ENCODE measurements around the gene LRRC26.
A peak's percentile ranks its signal among the peaks of the same experiment; 100 is the strongest.

LRRC26 gene

GRCh38 chr9:137169896-137170358 is at the start of gene LRRC26:
TSS of gene LRRC26 (minus strand) at chr9:137170051. CDS start at chr9:137169943, 108 bp downstream.
- no peak for DNase-seq

GRCh38 chr9:137218754-137219271 is 49.0 kb upstream of the LRRC26 start:
- DNase-seq: no peak

- no peak for DNase-seq
These were observed 48.4 kb upstream of the LRRC26 start for GRCh38 chr9:137218212-137218753.

- no peak for DNase-seq
These were observed 47.7 kb upstream of the LRRC26 start for GRCh38 chr9:137217276-137218211.

GRCh38 chr9:137216188-137216965 is 46.5 kb upstream of the LRRC26 start:
- DNase-seq: no peak

- no peak for DNase-seq
These were observed 45.5 kb upstream of the LRRC26 start for GRCh38 chr9:137215196-137215986.

- no peak for DNase-seq
These were observed 44.8 kb upstream of the LRRC26 start for GRCh38 chr9:137214620-137215019.

- no peak for DNase-seq
These were observed 43.6 kb upstream of the LRRC26 start for GRCh38 chr9:137213160-137214060.

- DNase-seq: no peak
These were observed 42.7 kb upstream of the LRRC26 start for GRCh38 chr9:137212520-137212919.

GRCh38 chr9:137211532-137211931 is 41.7 kb upstream of the LRRC26 start:
- no peak for DNase-seq

- DNase-seq: no peak
These were observed 36.8 kb upstream of the LRRC26 start for GRCh38 chr9:137206602-137207001.

GRCh38 chr9:137205126-137206069 is 35.5 kb upstream of the LRRC26 start, which contains the start of the genes NDOR1 and TMEM203:
TSS of gene NDOR1 (plus strand) at chr9:137205700. CDS start at chr9:137205778, 78 bp downstream.
TSS of gene TMEM203 (minus strand) at chr9:137205648. CDS start at chr9:137205414, 234 bp downstream.
- peak; percentile 44 for DNase-seq

- no peak for DNase-seq
These were observed 34.9 kb upstream of the LRRC26 start for GRCh38 chr9:137204731-137205125.

GRCh38 chr9:137202966-137203365 is 33.1 kb upstream of the LRRC26 start:
- no peak for DNase-seq

GRCh38 chr9:137201205-137201868 is 31.5 kb upstream of the LRRC26 start:
- DNase-seq: no peak

GRCh38 chr9:137200311-137201204 is 30.7 kb upstream of the LRRC26 start, which contains the start of gene TPRN:
TSS of gene TPRN (minus strand) at chr9:137200741. CDS start at chr9:137200711, 30 bp downstream.
- peak; percentile 98 for DNase-seq

GRCh38 chr9:137199411-137200121 is 29.7 kb upstream of the LRRC26 start:
- no peak for DNase-seq
